ENCODE results near the gene ZC3H10. TPM values are rescaled to one million over a fixed set of nuclear protein-coding genes. Genes with fewer than 3 reads are reported as not detected.

ZC3H10 gene
- total RNA-seq, 1 experiment from 2014 or later = 11.3 TPM

GRCh38 chr12:56146492-56147460 lies 28.7 kb downstream of the ZC3H10 start:
- ChIA-PET POLR2A (interaction anchor here (0.5 to 1.4 kb wide), 3 partner anchors 15 to 120 kb away, joined by 3 to 4 read pairs (median 3); partner anchors contain the start of genes COQ10A and RNF41), CTCF (interaction anchor here (0.6 to 1.5 kb wide), 3 partner anchors 19 to 490 kb away, joined by 3 to 6 read pairs (median 5); partner anchors contain the start of genes ESYT1 and RNF41)
- 0 out of 2 replicates have a peak overlapping the region, but pooled peaks have one; percentile 7 for H3K27ac Mint-ChIP-seq
- H3K36me3 Mint-ChIP-seq = peaks cover 42% of the 10 kb centered on the region
- H3K4me3 Mint-ChIP-seq = no peak overlapping the region
- ATAC-seq = no peak
- H3K27me3 Mint-ChIP-seq (ENCODE audit: low read depth) = no peaks in the 10 kb centered on the region
- peaks cover 5% of the 10 kb centered on the region; the same call in 1 of the 2 replicates for H3K4me1 Mint-ChIP-seq
- no peak for DNase-seq (ENCODE audit: low spot score)
- TF ChIP-seq ZNF423 (CRISPR knock-in tag; IDR thresholded peaks at IDR 0.05) = no peak
- TF ChIP-seq ZSCAN18 (CRISPR knock-in tag; IDR thresholded peaks at IDR 0.05) = no peak
- no peak for TF ChIP-seq CREB1 (CRISPR knock-in tag; IDR thresholded peaks at IDR 0.05)
- no peak for TF ChIP-seq ZNF512 (CRISPR knock-in tag; IDR thresholded peaks at IDR 0.05; ENCODE audit: borderline replicate concordance)
- H3K9me3 Mint-ChIP-seq = no peaks in the 10 kb centered on the region

- DNase-seq (ENCODE audit: low spot score) (no peak), ATAC-seq (no peak)
- Mint-ChIP-seq H3K27ac (peak overlapping the region; percentile 82; the same call in 1 of the 2 replicates), H3K36me3 (peaks cover 14% of the 10 kb centered on the region), H3K4me1 (peaks cover 13% of the 10 kb centered on the region), H3K27me3 (ENCODE audit: low read depth) (no peaks in the 10 kb centered on the region), H3K9me3 (no peaks in the 10 kb centered on the region), H3K4me3 (peak overlapping the region; percentile 93)
- TF ChIP-seq GABPB1 (CRISPR knock-in tag; IDR thresholded peaks at IDR 0.05) = no peak
- ChIA-PET CTCF (interaction anchor here (0.6 to 3.0 kb wide), 7 partner anchors 8 to 475 kb away, joined by 3 to 25 read pairs (median 6); partner anchors contain the start of genes ESYT1, SMARCC2 and ZC3H10), POLR2A (interaction anchor here (1.9 kb wide), 1 partner anchor 72 kb away, joined by 5 read pairs; the partner anchor contains the start of gene RNF41)
These were observed 32.5 kb downstream of the ZC3H10 start for GRCh38 chr12:56150563-56150962.

GRCh38 chr12:56151672-56152131 lies 33.6 kb downstream of the ZC3H10 start:
- peak; percentile 72 for DNase-seq (ENCODE audit: low spot score)
- H3K9me3 Mint-ChIP-seq = no peaks in the 10 kb centered on the region
- peak overlapping the region; percentile 88 for H3K27ac Mint-ChIP-seq
- peak; percentile 22; the same call in 1 of the 2 replicates for TF ChIP-seq CTCF (IDR thresholded peaks at IDR 0.05)
- no peak for TF ChIP-seq ELF4 (CRISPR knock-in tag; IDR thresholded peaks at IDR 0.05; ENCODE audit: low read depth)
- peaks cover 17% of the 10 kb centered on the region for H3K36me3 Mint-ChIP-seq
- POLR2A ChIA-PET = interaction anchor here (0.6 to 1.9 kb wide), 6 partner anchors 10 to 70 kb away, joined by 5 to 15 read pairs (median 6); partner anchors contain the start of genes ESYT1, PA2G4, RNF41 and ZC3H10
- CTCF ChIA-PET = interaction anchor here (0.6 to 3.0 kb wide), 13 partner anchors 9 to 1191 kb away, joined by 3 to 25 read pairs (median 6); partner anchors contain the start of genes ANKRD52, ESYT1, RNF41 and SMARCC2
- no peaks in the 10 kb centered on the region for H3K27me3 Mint-ChIP-seq (ENCODE audit: low read depth)
- H3K4me1 Mint-ChIP-seq = peaks cover 13% of the 10 kb centered on the region
- ATAC-seq = peak; percentile 81
- H3K4me3 Mint-ChIP-seq = peak overlapping the region; percentile 93

- peaks cover 17% of the 10 kb centered on the region for H3K36me3 Mint-ChIP-seq
- peak; percentile 91 for DNase-seq (ENCODE audit: low spot score)
- H3K27me3 Mint-ChIP-seq (ENCODE audit: low read depth) = no peaks in the 10 kb centered on the region
- H3K4me3 Mint-ChIP-seq = peak within 1 kb of the TSS; percentile 93
- peak within 1 kb of the TSS; percentile 88 for H3K27ac Mint-ChIP-seq
- ChIA-PET POLR2A (interaction anchor here (1.0 to 1.9 kb wide), 5 partner anchors 10 to 70 kb away, joined by 5 to 15 read pairs (median 7); partner anchors contain the start of genes ESYT1, RNF41 and ZC3H10), CTCF (interaction anchor here (1.0 to 3.0 kb wide), 12 partner anchors 10 to 1190 kb away, joined by 3 to 25 read pairs (median 6); partner anchors contain the start of genes ANKRD52, ESYT1, RNF41 and SMARCC2)
- peak; percentile 79 for ATAC-seq
- no peaks in the 10 kb centered on the region for H3K9me3 Mint-ChIP-seq
- H3K4me1 Mint-ChIP-seq = peaks cover 16% of the 10 kb centered on the region
- TF ChIP-seq MXD4 (CRISPR knock-in tag; IDR thresholded peaks at IDR 0.05; ENCODE audit: borderline replicate concordance) = no peak
- no peak for TF ChIP-seq ZBTB21 (CRISPR knock-in tag; IDR thresholded peaks at IDR 0.05; ENCODE audit: borderline replicate concordance)
- TF ChIP-seq CTCF (IDR thresholded peaks at IDR 0.05) = no peak
- peak; percentile 70 for TF ChIP-seq FOXK1 (CRISPR knock-in tag; IDR thresholded peaks at IDR 0.05)
- peak; percentile 77; the same call in 1 of the 2 replicates for TF ChIP-seq CREM (CRISPR knock-in tag; IDR thresholded peaks at IDR 0.05)
- TF ChIP-seq AFF4 (CRISPR knock-in tag; IDR thresholded peaks at IDR 0.05; ENCODE audit: borderline replicate concordance) = no peak
These were observed 34.2 kb downstream of the ZC3H10 start, which contains the start of gene MYL6B for GRCh38 chr12:56152132-56152755. MYL6B (plus strand) TSS chr12:56152587; CDS start chr12:56153919, 1,332 bp downstream.

All from WTC11 (cell line).